Body of pancreas (tissue), 4 donors: Measurements from ENCODE around the gene MYOZ2. TPM values are rescaled to one million over a fixed set of nuclear protein-coding genes. Genes with fewer than 3 reads are reported as not detected.

Experiments used
- ATAC-seq: fragments of 150-250 bp; one replicate; pipeline ENCODE4 v1.9.1; 2016
- DNase-seq, 4 donors: peaks; one replicate each; pipeline ENCODE4 v3.0.0-alpha.2; 2019
- H3K27ac ChIP-seq, 4 donors: fragments of 200-600 bp; sonication (generic); 1 replicate in 3 of 4; 2 replicates in 1 of 4; pipeline versions ENCODE4 v1.5.1 to v1.6.1; 2016 to 2019; ENCODE audit warnings: mild to moderate bottlenecking in 1 of 4, mixed read lengths in 1 of 4, moderate library complexity in 1 of 4
- H3K27me3 ChIP-seq, 2 donors: fragments of 200-600 bp; sonication (generic); one replicate each; pipeline ENCODE4 v1.6.0; 2016; ENCODE audit warnings: mild to moderate bottlenecking in 1 of 2
- H3K36me3 ChIP-seq, 2 donors: fragments of 200-600 bp; sonication (generic); replicated peaks in 1 of 2; 2 replicates each; pipeline ENCODE4 v1.5.1; 2016; ENCODE audit warnings: low read depth in 2 of 2; ENCODE audit not compliant: insufficient read depth in 1 of 2
- H3K4me1 ChIP-seq: fragments of 200-600 bp; sonication (generic); one replicate; pipeline ENCODE4 v1.6.0; 2016
- H3K4me3 ChIP-seq, 2 donors: fragments of 200-600 bp; sonication (generic); 1 replicate in 1 of 2; 2 replicates in 1 of 2; pipeline ENCODE4 v1.5.1; 2016 to 2019
- H3K9me3 ChIP-seq, 3 donors: fragments of 200-600 bp; sonication (generic); 1 replicate in 2 of 3; 2 replicates in 1 of 3; pipeline ENCODE4 v1.5.1; 2016
- POLR2A ChIP-seq, 3 donors: fragments of 450-650 bp; IDR thresholded peaks; one replicate each; pipeline ENCODE4 v1.6.1; 2016; ENCODE audit warnings: antibody characterized with exemption in 3 of 3, mild to moderate bottlenecking in 2 of 3
- WGBS, 2 donors: methylation state at CpG; one replicate each; pipeline ENCODE4 v1.1.5; 2017; 5-methylcytosine and 5-hydroxymethylcytosine counted together
- intact Hi-C: fragments of 100-400 bp; cut with DNase I; formaldehyde crosslinking; loops from one replicate; pipeline ENCODE4 v1.15.1; 2023
- total RNA-seq, 2 donors: library from RNA; depleted of rRNA; stranded (reverse); fragments of >200 nt; gene quantifications; one replicate each; pipeline ENCODE4 v1.1.0, GENCODE V29; 2016
- TF ChIP-seq, protein P1 (sequence below), 7 experiments: fragments of 450-650 bp in 4 of 7; fragments of 200-600 bp in 3 of 7; sonication (generic) in 3 of 7; IDR thresholded peaks; one replicate each; pipeline ENCODE4 v1.5.1; 2016 to 2019; ENCODE audit warnings: antibody characterized with exemption in 7 of 7

The MYOZ2 gene
- not detected for total RNA-seq

DNA sequence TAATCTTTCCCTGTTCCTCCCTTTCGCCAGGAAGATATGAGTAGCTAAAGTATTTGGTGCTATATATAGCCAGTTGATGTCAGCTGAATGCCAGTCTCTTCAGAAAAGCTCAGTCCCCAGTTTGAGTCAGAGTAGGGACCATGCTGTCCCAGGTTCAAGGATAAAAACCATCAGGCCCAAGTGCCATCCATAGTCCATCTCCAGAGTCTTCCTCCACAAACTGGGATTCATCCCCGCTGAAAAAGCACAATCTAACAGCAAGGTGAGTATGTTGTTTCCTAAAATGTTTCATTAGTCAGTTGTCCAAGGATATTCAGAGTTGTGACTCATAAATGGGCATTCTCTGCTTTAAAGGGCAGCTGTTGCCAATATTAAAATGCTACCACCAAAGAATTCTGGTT lies at the start of gene MYOZ2:
TSS of gene MYOZ2 (plus strand) at position 112 of the 401 bp plus-strand sequence. CDS start 694 bp downstream, outside the sequence.
- no peaks in the 10 kb centered on the region for H3K36me3 ChIP-seq
- DNase-seq (no peak), ATAC-seq (no peak)
- TF ChIP-seq, protein P1, sequence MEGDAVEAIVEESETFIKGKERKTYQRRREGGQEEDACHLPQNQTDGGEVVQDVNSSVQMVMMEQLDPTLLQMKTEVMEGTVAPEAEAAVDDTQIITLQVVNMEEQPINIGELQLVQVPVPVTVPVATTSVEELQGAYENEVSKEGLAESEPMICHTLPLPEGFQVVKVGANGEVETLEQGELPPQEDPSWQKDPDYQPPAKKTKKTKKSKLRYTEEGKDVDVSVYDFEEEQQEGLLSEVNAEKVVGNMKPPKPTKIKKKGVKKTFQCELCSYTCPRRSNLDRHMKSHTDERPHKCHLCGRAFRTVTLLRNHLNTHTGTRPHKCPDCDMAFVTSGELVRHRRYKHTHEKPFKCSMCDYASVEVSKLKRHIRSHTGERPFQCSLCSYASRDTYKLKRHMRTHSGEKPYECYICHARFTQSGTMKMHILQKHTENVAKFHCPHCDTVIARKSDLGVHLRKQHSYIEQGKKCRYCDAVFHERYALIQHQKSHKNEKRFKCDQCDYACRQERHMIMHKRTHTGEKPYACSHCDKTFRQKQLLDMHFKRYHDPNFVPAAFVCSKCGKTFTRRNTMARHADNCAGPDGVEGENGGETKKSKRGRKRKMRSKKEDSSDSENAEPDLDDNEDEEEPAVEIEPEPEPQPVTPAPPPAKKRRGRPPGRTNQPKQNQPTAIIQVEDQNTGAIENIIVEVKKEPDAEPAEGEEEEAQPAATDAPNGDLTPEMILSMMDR (IDR thresholded peaks at IDR 0.05): no peak
- TF ChIP-seq POLR2A (IDR thresholded peaks at IDR 0.05): no peak
- H3K4me1 ChIP-seq: peaks cover 23% of the 10 kb centered on the region
- no peaks in the 10 kb centered on the region for H3K27me3 ChIP-seq
- 65 to 72% methylated on average over 2 of the region's 2 CpGs for WGBS, 2 donors
- intact Hi-C loops: no loop called here
- H3K27ac ChIP-seq: peak within 1 kb of the TSS in 1 of 4 donors; percentile 21
- H3K4me3 ChIP-seq: no peak within 1 kb of the TSS
- H3K9me3 ChIP-seq: no peaks in the 10 kb centered on the region

DNA sequence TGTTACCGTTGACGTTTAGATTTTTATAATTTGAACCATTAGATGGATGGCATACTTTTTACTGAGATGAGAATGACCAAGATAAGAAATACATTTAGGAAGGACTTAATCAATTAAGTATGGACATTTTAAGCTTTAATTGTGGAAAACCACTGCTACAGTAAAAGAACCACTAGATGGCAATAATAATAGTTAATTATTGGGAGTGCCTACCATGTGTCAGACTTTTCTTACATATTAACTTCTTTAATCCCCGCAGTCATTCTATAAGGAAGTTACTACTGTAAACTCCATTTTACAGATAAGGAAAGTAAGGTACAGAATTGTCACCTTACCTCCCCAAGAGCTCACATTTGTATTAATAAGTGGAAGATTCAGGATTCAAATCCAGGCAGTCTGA lies 48.5 kb upstream of the MYOZ2 start:
- Histone ChIP-seq H3K9me3 (no peaks in the 10 kb centered on the region), H3K4me1 (no peaks in the 10 kb centered on the region), H3K27me3 (no peaks in the 10 kb centered on the region), H3K27ac (no peak overlapping the region), H3K36me3 (no peaks in the 10 kb centered on the region), H3K4me3 (no peak overlapping the region)
- ATAC-seq (peak; percentile 59), DNase-seq (no peak)
- intact Hi-C loops: no loop called here
- 20 to 37% methylated on average over 3 of the region's 3 CpGs for WGBS, 2 donors
- TF ChIP-seq, protein P1 (IDR thresholded peaks at IDR 0.05): peak; percentile 15 to 61 (median 52)
- TF ChIP-seq POLR2A (IDR thresholded peaks at IDR 0.05): no peak

DNA sequence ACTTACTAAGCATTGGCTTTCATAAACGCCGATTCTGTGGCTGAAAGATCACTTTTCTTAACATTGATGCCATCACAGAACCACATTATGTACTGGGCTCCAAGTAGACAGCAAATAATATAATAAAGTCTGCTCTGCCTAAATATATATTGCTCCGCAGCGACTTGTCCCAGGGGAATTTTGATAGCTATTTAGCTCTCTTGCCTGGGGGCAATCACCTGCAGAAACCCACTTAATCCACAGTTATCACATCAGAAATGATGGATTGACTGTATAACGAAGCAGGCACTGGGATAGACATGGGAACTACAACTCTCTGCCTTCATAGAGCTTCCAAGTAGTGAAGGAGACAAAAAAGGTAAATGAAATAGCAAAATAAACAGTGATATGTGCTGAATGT lies 48.0 kb upstream of the MYOZ2 start:
- no peak for ATAC-seq
- Histone ChIP-seq H3K9me3 (no peaks in the 10 kb centered on the region), H3K4me3 (no peak overlapping the region), H3K36me3 (no peaks in the 10 kb centered on the region), H3K27me3 (no peaks in the 10 kb centered on the region), H3K4me1 (no peaks in the 10 kb centered on the region), H3K27ac (no peak overlapping the region)
- no peak for DNase-seq
- 67 to 86% methylated on average over 5 of the region's 5 CpGs for WGBS, 2 donors
- intact Hi-C loops: no loop called here
- TF ChIP-seq, protein P1 (IDR thresholded peaks at IDR 0.05): no peak
- no peak for TF ChIP-seq POLR2A (IDR thresholded peaks at IDR 0.05)

DNA sequence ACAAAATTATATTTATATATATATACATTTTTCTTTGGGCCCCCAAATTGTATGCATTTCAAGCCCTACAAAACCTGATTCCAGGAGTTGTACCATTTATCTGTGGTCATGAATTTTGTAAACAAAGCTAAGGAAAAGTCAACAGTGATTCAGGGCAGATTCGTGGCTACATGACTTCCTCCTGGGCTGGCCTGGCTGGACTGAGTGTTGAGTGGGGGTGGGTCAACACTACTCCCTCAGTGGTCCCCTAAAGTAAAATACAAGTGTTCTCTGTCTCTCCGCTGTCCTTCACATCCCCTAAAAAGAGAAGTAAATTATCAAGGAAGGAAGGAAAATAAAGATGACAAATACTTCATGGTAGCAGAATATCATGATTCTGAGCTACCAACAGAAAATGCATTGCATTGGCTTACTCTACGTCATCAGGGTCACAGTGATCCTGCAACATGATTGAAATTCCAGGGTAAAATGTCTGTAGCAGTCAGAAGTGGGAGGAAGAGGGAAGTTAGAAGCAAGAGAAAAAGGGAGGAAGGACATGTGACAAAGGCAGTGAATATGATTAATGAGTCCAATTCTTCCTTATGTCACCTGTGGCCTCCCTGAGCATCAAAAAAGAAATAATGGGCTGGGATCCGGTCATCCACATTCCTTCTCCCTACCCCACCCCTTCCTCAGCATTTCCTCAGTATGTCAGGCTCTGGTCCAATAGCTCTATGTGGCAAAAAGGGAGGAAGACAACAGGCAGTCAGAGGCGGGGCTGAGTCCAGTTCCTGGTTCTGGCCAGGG lies 42.4 kb upstream of the MYOZ2 start:
- no peak for DNase-seq
- Histone ChIP-seq H3K4me3 (no peak overlapping the region), H3K27ac (no peak overlapping the region), H3K27me3 (no peaks in the 10 kb centered on the region), H3K36me3 (no peaks in the 10 kb centered on the region), H3K4me1 (no peaks in the 10 kb centered on the region), H3K9me3 (no peaks in the 10 kb centered on the region)
- no peak for ATAC-seq
- 68 to 69% methylated on average over 5 of the region's 5 CpGs for WGBS, 2 donors
- TF ChIP-seq POLR2A (IDR thresholded peaks at IDR 0.05): no peak
- TF ChIP-seq, protein P1 (IDR thresholded peaks at IDR 0.05): no peak
- intact Hi-C loops: no loop called here
